Loucy (cell line): Measurements from ENCODE around the gene GCNT4.

ENCODE experiments used
- CTCF ChIP-seq: fragments of 200-600 bp; sonication (generic); conservative IDR thresholded peaks from 2 replicates; pipeline ENCODE4 v1.5.1; 2014; ENCODE audit warnings: mild to moderate bottlenecking, antibody characterized with exemption, low read length
- EZH2phosphoT487 ChIP-seq: fragments of 200-600 bp; IDR thresholded peaks from 2 replicates; pipeline ENCODE4 v1.6.1; 2018; ENCODE audit warnings: antibody characterized with exemption, mild to moderate bottlenecking, moderate library complexity, borderline replicate concordance

DNA sequence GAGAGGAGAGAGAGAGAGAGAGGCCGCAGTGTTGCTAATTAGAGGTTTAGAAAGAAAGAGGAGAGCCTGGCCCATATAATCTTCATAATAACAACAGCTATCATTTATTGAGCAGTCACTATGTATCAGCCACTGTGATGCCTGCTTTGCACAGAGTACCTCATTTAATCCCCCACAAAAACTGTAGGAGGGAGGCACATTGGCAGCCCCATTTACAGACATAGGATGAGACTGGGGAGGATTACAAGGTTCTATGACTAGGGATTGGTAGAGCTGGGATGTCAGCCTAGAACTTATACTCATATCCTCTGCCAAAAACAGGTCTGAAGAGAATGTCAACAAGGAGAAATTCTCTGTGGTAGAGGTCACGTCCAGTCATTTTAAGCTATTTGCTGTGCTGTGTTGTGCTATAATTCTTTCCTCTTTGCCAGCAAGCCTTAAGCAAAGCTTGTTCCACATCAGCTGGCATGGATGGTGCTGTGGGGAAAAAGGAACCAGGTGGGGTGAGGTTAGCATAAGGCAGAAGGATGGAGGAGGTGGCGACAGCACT is 6.7 kb upstream of the GCNT4 start:
- TF ChIP-seq CTCF, result no peak
- no peak for TF ChIP-seq EZH2phosphoT487
